Brain microvascular endothelial cell (primary cell): ENCODE measurements around the gene USP16.
A peak's percentile ranks its signal among the peaks of the same experiment; 100 is the strongest.

Experiments
- DNase-seq: peaks from one replicate; pipeline ENCODE4 v3.0.0-alpha.2; 2020
- H3K27ac ChIP-seq: fragments of 250-450 bp; sonication (Bioruptor Pico); 2 replicates; pipeline ENCODE4 v1.5.1; 2020; ENCODE audit warnings: mild to moderate bottlenecking, moderate library complexity
- H3K27me3 ChIP-seq: fragments of 250-450 bp; sonication (Bioruptor Pico); replicated peaks from 2 replicates; pipeline ENCODE4 v1.5.1; 2020; ENCODE audit warnings: mild to moderate bottlenecking
- H3K36me3 ChIP-seq: fragments of 250-450 bp; sonication (Bioruptor Pico); replicated peaks from 2 replicates; pipeline ENCODE4 v1.5.1; 2020; ENCODE audit warnings: mild to moderate bottlenecking
- H3K4me3 ChIP-seq: 2 replicates; pipeline ENCODE4 v1.5.1; 2011; ENCODE audit warnings: low read depth, mild to moderate bottlenecking, control low read depth, low read length, moderate library complexity
- CTCF ChIP-seq: IDR thresholded peaks from 2 replicates; pipeline ENCODE4 v1.5.1; 2011; ENCODE audit warnings: low read depth, mild to moderate bottlenecking, moderate library complexity, low read length, control low read depth, inconsistent platforms; ENCODE audit errors: missing control alignments
- in situ Hi-C: cut with HindIII; loops from 2 replicates; pipeline ENCODE4 v1.10.0; 2017; ENCODE audit warnings: low sequenced_read_pairs, low pct_ligation_motif_present

Gene USP16

DNA sequence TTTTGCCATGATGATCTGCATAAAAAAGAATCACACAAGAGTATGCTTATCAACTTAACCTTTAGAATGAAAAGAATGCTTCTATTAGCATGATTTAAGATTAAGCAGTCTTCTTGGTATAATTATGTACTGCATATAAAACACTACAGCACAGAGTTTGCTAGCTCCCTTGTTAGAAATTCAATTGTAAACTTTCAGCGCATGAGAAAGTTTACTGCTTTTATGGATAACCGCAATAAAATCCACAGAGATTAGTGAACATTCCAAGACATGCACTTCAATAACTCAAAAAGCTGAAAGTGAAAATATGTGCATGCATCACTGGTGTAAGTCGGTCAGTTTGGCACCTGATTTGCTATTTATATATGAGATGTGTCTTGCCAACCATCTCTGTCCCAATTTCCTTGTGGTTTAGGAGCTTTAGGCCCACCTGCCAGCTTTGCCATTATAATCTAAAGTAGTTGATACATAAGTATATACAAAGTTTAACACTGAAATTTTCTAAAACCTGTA lies 32.1 kb downstream of the USP16 start:
- DNase-seq, result no peak

DNA sequence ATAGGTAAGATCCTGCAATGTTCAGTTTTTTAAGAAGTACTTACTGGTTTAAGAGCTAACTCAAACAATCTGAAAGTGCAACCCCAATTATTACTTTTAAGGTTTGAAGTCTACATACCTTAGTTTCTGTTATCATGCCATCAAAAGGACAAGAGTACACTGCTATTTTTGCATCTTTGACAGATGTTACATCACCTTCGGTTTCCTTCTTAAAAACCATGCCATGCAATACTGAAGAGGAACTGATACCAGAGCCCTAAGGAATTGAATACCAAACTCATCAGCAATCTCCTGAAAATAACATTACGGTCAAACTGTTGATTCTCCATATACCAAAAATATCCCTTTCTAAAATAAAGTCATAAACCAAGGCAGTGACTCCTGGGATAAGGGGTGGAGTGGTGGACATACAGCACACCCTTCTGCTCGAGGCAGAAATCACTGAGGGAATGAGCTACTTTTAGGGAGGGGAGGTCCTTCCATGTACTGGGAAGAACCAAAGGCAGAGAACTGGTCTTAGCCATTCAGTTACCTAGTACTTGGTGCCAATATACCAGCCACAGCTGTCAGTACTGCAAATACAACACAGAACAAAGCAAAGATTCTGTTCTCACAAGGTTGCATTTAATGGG lies 40.5 kb downstream of the USP16 start:
- H3K27me3 ChIP-seq, result no peaks in the 10 kb centered on the region
- no peak overlapping the region for H3K27ac ChIP-seq
- DNase-seq, result no peak
- in situ Hi-C loops, result no loop called here
- peaks cover 71% of the 10 kb centered on the region for H3K36me3 ChIP-seq
- no peak overlapping the region for H3K4me3 ChIP-seq
- no peak for TF ChIP-seq CTCF

More for the DNA sequence above, 32.1 kb downstream of the USP16 start:
- TF ChIP-seq CTCF, result no peak
- in situ Hi-C loops, result no loop called here
- H3K36me3 ChIP-seq, result peaks cover 63% of the 10 kb centered on the region
- H3K4me3 ChIP-seq, result no peak overlapping the region
- no peak overlapping the region for H3K27ac ChIP-seq
- no peaks in the 10 kb centered on the region for H3K27me3 ChIP-seq

- peak; percentile 47 for DNase-seq
- in situ Hi-C loops, result no loop called here
- TF ChIP-seq CTCF, result no peak
Measured at GRCh38 chr21:29072873-29073221, 48.4 kb downstream of the USP16 start.

GRCh38 chr21:29073222-29074006 lies 48.9 kb downstream of the USP16 start, which contains the start of gene CCT8:
CCT8 (minus strand) TSS chr21:29073648; CDS start chr21:29073590, 58 bp downstream.
- H3K4me3 ChIP-seq, result peak within 1 kb of the TSS; percentile 100
- in situ Hi-C loops, result no loop called here
- peak within 1 kb of the TSS; percentile 83 for H3K27ac ChIP-seq
- no peak for TF ChIP-seq CTCF
- peaks cover 6% of the 10 kb centered on the region for H3K36me3 ChIP-seq
- H3K27me3 ChIP-seq, result no peaks in the 10 kb centered on the region
- DNase-seq, result peak; percentile 99

More at GRCh38 chr21:29072873-29073221, 48.4 kb downstream of the USP16 start:
- no peaks in the 10 kb centered on the region for H3K27me3 ChIP-seq
- peaks cover 7% of the 10 kb centered on the region for H3K36me3 ChIP-seq
- H3K4me3 ChIP-seq, result peak overlapping the region; percentile 100
- H3K27ac ChIP-seq, result peak overlapping the region; percentile 83

DNA sequence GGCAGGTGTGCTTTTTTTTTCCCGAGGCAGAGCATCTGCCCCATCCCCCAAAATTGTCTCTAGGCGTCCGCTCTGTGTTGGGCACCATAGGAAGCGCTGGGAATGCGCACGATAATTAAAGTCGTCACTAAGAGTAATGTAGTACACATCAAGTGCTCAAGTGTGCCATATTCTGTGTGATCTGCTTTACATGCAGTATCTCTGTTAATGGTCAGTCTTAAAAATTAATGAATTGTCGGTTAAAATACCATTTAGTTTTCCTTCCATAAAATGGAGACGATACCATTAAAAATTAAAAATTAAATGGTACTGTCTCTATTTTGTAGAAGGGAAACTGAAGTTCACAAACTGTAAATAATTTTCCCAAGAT lies 49.5 kb downstream of the USP16 start:
- DNase-seq, result no peak
- no peaks in the 10 kb centered on the region for H3K27me3 ChIP-seq
- in situ Hi-C loops, result no loop called here
- no peak for TF ChIP-seq CTCF
- peaks cover 2% of the 10 kb centered on the region for H3K36me3 ChIP-seq
- peak overlapping the region; percentile 83 for H3K27ac ChIP-seq
- peak overlapping the region; percentile 100 for H3K4me3 ChIP-seq
